PC-9 (cell line): Measurements from ENCODE around the gene NKAIN2. TPM values are rescaled to one million over a fixed set of nuclear protein-coding genes. Genes with fewer than 3 reads are reported as not detected.

Experiments
- BruUV-seq: library from RNA; stranded (reverse); fragments of 400-500 nt; replicated peaks from 2 replicates; lab custom pipeline; 2021; lab: Mats Ljungman, UMichigan
- CTCF ChIA-PET: fragments of 300-600 bp; sonication (Branson Sonifier 250); formaldehyde crosslinking; loops from one replicate; lab custom pipeline; 2022; ENCODE audit warnings: antibody characterized with exemption; lab: Charles Lee
- POLR2A ChIA-PET: fragments of 300-600 bp; sonication (Branson Sonifier 250); formaldehyde crosslinking; loops from one replicate; lab custom pipeline; 2022; ENCODE audit warnings: antibody characterized with exemption; ENCODE audit not compliant: unreplicated experiment; lab: Charles Lee
- DNase-seq, 2 experiments: peaks; one replicate each; pipeline versions ENCODE4 v3.0.0 to v3.0.0-alpha.2; 2015 to 2022; ENCODE audit warnings: mixed read lengths in 1 of 2
- H2AFZ ChIP-seq: fragments of 200-600 bp; sonication (generic); 2 replicates; pipeline ENCODE4 v1.8.1; 2017; ENCODE audit warnings: antibody characterized with exemption
- H3F3A ChIP-seq: fragments of 200-600 bp; sonication (generic); 2 replicates; pipeline ENCODE4 v1.8.1; 2017; ENCODE audit warnings: antibody characterized with exemption, mild to moderate bottlenecking, low read depth; ENCODE audit not compliant: insufficient read depth
- H3K27ac ChIP-seq: fragments of 200-600 bp; sonication (generic); 2 replicates; pipeline ENCODE4 v1.6.1; 2016; ENCODE audit warnings: mixed run types
- H3K27me3 ChIP-seq: fragments of 200-600 bp; sonication (generic); 2 replicates; pipeline ENCODE4 v1.6.1; 2016; ENCODE audit warnings: low read depth, mixed run types; ENCODE audit not compliant: insufficient read depth
- H3K36me3 ChIP-seq: fragments of 200-600 bp; sonication (generic); 2 replicates; pipeline ENCODE4 v1.6.1; 2016; ENCODE audit warnings: low read depth, mixed run types
- H3K4me1 ChIP-seq: fragments of 200-600 bp; sonication (generic); replicated peaks from 2 replicates; pipeline ENCODE4 v1.6.1; 2016; ENCODE audit warnings: mixed run types; ENCODE audit not compliant: insufficient read depth
- H3K4me2 ChIP-seq: fragments of 200-600 bp; sonication (generic); 2 replicates; pipeline ENCODE4 v1.6.1; 2017; ENCODE audit warnings: mixed run types
- H3K4me3 ChIP-seq: fragments of 200-600 bp; sonication (generic); 2 replicates; pipeline ENCODE4 v1.6.1; 2016; ENCODE audit warnings: mixed run types
- H3K79me2 ChIP-seq: fragments of 200-600 bp; sonication (generic); 2 replicates; pipeline ENCODE4 v1.6.1; 2017; ENCODE audit warnings: low read depth, mixed run types
- H3K9me2 ChIP-seq: fragments of 200-600 bp; sonication (generic); 2 replicates; pipeline ENCODE4 v1.8.1; 2017; ENCODE audit warnings: mild to moderate bottlenecking; ENCODE audit not compliant: insufficient read depth
- H3K9me3 ChIP-seq: fragments of 200-600 bp; sonication (generic); 2 replicates; pipeline ENCODE4 v1.8.1; 2016; ENCODE audit warnings: low read depth; ENCODE audit not compliant: insufficient read depth
- H4K20me1 ChIP-seq: fragments of 200-600 bp; sonication (generic); 2 replicates; pipeline ENCODE4 v1.8.1; 2017; ENCODE audit not compliant: insufficient read depth
- EZH2 ChIP-seq: fragments of 200-600 bp; sonication (generic); IDR thresholded peaks from 2 replicates; pipeline ENCODE4 v1.8.0; 2017; ENCODE audit warnings: antibody characterized with exemption, low read depth
- intact Hi-C: fragments of 100-400 bp; cut with micrococcal nuclease; formaldehyde crosslinking; loops from one replicate; pipeline ENCODE4 v1.10.0; 2022; ENCODE audit not compliant: unreplicated experiment
- total RNA-seq: library from RNA; stranded (reverse); gene quantifications from 2 replicates; pipeline ENCODE4 v1.2.3, GENCODE V29; 2021
- TF ChIP-seq, protein P1 (sequence below): fragments of 200-600 bp; sonication (generic); conservative IDR thresholded peaks from 2 replicates; pipeline ENCODE4 v1.6.1; 2017; ENCODE audit warnings: mixed run types, antibody characterized with exemption, mild to moderate bottlenecking, moderate library complexity

Gene NKAIN2
- total RNA-seq, 1 experiment from 2014 or later = not detected

DNA sequence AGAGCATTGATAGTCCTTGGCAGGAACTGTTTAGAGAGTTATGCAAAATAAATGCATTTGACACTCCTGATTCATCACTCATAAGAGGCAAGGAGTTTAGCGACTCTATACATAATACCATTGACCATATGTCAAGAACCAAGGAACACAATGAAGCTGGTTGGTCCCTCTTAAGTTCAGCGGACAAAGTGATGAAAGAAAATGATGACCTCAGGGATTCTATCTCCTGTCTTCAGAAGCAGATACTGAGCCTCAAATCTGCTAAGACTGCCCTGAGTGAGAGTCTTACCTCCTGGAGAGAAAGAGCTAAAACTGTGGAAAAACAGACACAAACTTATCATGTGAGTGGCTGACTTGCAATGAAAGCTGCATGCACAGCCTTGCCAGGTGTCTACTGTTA is 9.5 kb upstream of the NKAIN2 start:
- H3K9me2 ChIP-seq = no peaks in the 10 kb centered on the region; the same call in 1 of the 2 replicates
- no peak overlapping the region for H2AFZ ChIP-seq
- BruUV-seq = no TSS peak
- TF ChIP-seq, protein P1, sequence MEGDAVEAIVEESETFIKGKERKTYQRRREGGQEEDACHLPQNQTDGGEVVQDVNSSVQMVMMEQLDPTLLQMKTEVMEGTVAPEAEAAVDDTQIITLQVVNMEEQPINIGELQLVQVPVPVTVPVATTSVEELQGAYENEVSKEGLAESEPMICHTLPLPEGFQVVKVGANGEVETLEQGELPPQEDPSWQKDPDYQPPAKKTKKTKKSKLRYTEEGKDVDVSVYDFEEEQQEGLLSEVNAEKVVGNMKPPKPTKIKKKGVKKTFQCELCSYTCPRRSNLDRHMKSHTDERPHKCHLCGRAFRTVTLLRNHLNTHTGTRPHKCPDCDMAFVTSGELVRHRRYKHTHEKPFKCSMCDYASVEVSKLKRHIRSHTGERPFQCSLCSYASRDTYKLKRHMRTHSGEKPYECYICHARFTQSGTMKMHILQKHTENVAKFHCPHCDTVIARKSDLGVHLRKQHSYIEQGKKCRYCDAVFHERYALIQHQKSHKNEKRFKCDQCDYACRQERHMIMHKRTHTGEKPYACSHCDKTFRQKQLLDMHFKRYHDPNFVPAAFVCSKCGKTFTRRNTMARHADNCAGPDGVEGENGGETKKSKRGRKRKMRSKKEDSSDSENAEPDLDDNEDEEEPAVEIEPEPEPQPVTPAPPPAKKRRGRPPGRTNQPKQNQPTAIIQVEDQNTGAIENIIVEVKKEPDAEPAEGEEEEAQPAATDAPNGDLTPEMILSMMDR = no peak
- no peak for TF ChIP-seq EZH2
- DNase-seq = no peak
- no peak overlapping the region for H3K4me3 ChIP-seq
- no peaks in the 10 kb centered on the region; the same call in 1 of the 2 replicates for H4K20me1 ChIP-seq
- intact Hi-C loops = no loop called here
- no peaks in the 10 kb centered on the region for H3K79me2 ChIP-seq
- CTCF ChIA-PET = no interaction called here
- H3K4me1 ChIP-seq = no peaks in the 10 kb centered on the region
- no peak overlapping the region for H3K27ac ChIP-seq
- no peaks in the 10 kb centered on the region for H3K27me3 ChIP-seq
- no peaks in the 10 kb centered on the region for H3K9me3 ChIP-seq
- POLR2A ChIA-PET = no interaction called here
- no peaks in the 10 kb centered on the region for H3K36me3 ChIP-seq
- no peak overlapping the region for H3K4me2 ChIP-seq
- H3F3A ChIP-seq = no peaks in the 10 kb centered on the region

DNA sequence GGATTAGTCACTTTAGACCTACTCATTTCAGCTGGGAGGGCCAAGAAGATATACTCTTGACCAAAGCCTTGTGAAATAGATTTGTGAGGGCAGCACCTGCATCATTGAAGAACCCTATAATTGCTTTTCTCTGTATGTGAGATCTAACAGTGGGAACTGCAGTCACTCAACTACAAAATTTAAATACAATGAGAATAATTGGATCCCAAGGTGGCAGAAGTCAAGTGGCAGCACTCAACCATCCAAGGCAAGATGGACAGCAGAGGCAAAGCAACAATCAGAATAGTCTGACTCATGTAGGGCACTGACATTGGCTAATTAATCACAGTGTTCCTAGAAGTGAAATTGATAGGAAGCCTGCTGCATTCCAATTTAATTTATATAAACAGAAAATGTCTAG is 8.9 kb upstream of the NKAIN2 start:
- H3K27me3 ChIP-seq = no peaks in the 10 kb centered on the region
- intact Hi-C loops = no loop called here
- H3K36me3 ChIP-seq = no peaks in the 10 kb centered on the region
- H3K4me1 ChIP-seq = no peaks in the 10 kb centered on the region
- DNase-seq = no peak
- no peaks in the 10 kb centered on the region for H3K79me2 ChIP-seq
- no peak overlapping the region for H2AFZ ChIP-seq
- H3K4me3 ChIP-seq = no peak overlapping the region
- no peaks in the 10 kb centered on the region for H3F3A ChIP-seq
- H3K9me2 ChIP-seq = no peaks in the 10 kb centered on the region; the same call in 1 of the 2 replicates
- no peaks in the 10 kb centered on the region for H3K9me3 ChIP-seq
- CTCF ChIA-PET = no interaction called here
- POLR2A ChIA-PET = no interaction called here
- TF ChIP-seq, protein P1 = no peak
- TF ChIP-seq EZH2 = no peak
- H4K20me1 ChIP-seq = no peaks in the 10 kb centered on the region; the same call in 1 of the 2 replicates
- H3K4me2 ChIP-seq = no peak overlapping the region
- no peak overlapping the region for H3K27ac ChIP-seq
- no TSS peak for BruUV-seq

DNA sequence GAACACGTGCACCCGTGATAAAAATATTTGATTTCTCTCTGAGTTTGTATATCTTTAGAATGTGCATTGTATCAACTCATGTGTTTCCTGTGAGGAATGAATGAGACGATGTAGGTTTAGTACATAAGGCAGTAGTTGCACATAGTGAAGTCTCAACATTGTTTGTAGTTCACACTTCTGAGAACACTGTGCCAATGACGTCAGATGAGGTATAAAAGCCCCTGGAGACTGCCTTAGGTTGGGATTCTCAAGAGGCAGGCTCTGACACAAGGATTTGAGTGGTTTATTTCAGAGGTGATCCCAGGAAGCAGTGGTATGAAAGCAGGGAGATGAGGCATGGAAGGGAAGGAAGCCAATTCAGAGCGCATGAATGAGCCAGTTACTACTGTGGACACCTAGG is 2.6 kb upstream of the NKAIN2 start:
- no peak for TF ChIP-seq EZH2
- TF ChIP-seq, protein P1 = no peak
- Histone ChIP-seq H3K9me3 (no peaks in the 10 kb centered on the region), H3K4me3 (no peak overlapping the region), H3K27ac (no peak overlapping the region), H3K27me3 (peaks cover 24% of the 10 kb centered on the region), H3K4me1 (0 out of 2 replicates have a peak, but pooled peaks cover 11% of the 10 kb centered on the region), H4K20me1 (no peaks in the 10 kb centered on the region), H3K4me2 (no peak overlapping the region), H3F3A (no peaks in the 10 kb centered on the region), H3K36me3 (no peaks in the 10 kb centered on the region), H2AFZ (no peak overlapping the region), H3K79me2 (no peaks in the 10 kb centered on the region), H3K9me2 (no peaks in the 10 kb centered on the region)
- intact Hi-C loops = loop anchor here (10.0 kb wide), 2 partner anchors 386 to 584 kb away; no protein-coding TSS in a partner anchor
- DNase-seq = no peak
- BruUV-seq = no TSS peak
- POLR2A ChIA-PET = no interaction called here
- CTCF ChIA-PET = no interaction called here
